Measurements from ENCODE around the gene DOK1. TPM values are rescaled to one million over a fixed set of nuclear protein-coding genes. Genes with fewer than 3 reads are reported as not detected.
A peak's percentile ranks its signal among the peaks of the same experiment; 100 is the strongest.
"Not testable (repeated sequence)": the region's sequence is repeated elsewhere in the genome, so short reads cannot be mapped to it uniquely, and the experiment has no call there.

The DOK1 gene
- total RNA-seq, 1 donor from 2014 or later, result 27.8 TPM

DNA sequence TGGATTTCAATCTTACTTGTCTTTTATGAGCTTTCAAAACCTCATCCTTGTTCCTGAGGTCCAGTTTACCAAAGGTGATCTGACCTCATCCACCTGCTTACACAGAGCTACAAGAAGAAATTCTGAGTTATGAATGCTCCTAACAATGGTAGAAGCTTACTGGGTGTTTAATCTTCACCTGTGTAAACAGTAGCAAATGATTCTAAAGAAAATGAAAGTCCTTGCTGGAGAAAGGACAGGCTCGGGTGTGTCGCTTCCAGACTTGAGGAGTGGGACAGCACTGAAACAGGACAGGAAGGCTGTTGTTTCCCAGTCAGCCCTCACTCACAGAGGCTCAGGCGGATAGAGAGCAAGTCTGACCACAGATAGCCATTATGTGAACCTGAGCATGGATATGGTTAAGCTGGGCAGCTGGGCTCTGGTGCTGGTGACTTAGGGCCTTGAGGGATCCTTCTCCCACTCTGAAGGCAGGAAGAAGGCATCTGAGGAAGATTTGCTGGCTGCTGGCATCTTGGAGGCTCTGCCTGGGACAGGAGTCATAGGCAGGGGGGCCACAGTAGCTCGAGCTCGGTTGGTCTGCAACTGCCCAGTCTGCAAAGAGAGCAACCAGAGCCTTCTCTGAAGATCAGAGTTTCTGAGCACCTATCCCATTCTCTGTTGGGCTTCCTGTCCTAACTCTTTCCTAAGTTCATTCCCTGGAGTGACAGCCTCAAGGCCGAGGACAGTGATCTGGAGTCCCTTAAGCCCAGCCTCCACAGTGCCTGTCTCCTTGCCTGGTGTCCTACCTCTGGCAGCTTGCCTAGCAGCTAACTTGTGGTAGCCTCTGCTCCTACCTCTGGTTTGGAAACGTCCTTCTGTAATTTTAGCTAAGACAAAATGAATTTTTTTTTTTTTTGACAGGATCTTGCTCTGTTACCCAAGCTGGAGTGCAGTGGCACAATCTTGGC is 4.0 kb downstream of the DOK1 start:
- no peak overlapping the region for H3K4me3 Mint-ChIP-seq (ENCODE audit: unreplicated experiment)
- peaks cover 17% of the 10 kb centered on the region for H3K27me3 Mint-ChIP-seq (ENCODE audit: unreplicated experiment)
- no peak for DNase-seq (ENCODE audit: low spot score)
- no peaks in the 10 kb centered on the region for H3K36me3 Mint-ChIP-seq (ENCODE audit: low read depth, unreplicated experiment)
- TF ChIP-seq, protein P1, sequence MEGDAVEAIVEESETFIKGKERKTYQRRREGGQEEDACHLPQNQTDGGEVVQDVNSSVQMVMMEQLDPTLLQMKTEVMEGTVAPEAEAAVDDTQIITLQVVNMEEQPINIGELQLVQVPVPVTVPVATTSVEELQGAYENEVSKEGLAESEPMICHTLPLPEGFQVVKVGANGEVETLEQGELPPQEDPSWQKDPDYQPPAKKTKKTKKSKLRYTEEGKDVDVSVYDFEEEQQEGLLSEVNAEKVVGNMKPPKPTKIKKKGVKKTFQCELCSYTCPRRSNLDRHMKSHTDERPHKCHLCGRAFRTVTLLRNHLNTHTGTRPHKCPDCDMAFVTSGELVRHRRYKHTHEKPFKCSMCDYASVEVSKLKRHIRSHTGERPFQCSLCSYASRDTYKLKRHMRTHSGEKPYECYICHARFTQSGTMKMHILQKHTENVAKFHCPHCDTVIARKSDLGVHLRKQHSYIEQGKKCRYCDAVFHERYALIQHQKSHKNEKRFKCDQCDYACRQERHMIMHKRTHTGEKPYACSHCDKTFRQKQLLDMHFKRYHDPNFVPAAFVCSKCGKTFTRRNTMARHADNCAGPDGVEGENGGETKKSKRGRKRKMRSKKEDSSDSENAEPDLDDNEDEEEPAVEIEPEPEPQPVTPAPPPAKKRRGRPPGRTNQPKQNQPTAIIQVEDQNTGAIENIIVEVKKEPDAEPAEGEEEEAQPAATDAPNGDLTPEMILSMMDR (IDR thresholded peaks at IDR 0.05; ENCODE audit: unreplicated experiment), result no peak
- H3K9me3 Mint-ChIP-seq (ENCODE audit: unreplicated experiment), result no peaks in the 10 kb centered on the region
- H3K4me1 Mint-ChIP-seq (ENCODE audit: unreplicated experiment), result peaks cover 43% of the 10 kb centered on the region
- peak overlapping the region; percentile 57 for H3K27ac Mint-ChIP-seq (ENCODE audit: unreplicated experiment)

DNA sequence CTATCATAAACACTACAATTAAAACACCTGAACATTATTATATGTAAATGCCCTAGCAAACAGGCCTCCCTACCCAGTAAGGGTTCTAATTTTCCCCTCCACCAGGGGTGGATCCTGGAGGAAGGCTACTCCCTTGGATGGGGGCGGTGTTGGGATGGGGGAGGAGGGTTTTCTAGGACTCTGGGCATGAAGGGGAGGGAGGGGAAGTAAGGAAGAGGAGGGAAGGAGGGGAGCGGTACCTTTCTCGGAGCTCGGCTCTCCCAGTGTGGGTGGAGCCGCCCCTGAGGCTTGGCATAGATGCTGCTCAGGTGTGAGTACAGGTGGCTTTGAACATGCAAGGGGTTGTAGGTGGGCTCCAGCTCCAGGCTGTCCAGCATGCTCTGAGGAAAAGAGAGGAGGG is 5.4 kb downstream of the DOK1 start:
- peaks cover 41% of the 10 kb centered on the region for H3K4me1 Mint-ChIP-seq (ENCODE audit: unreplicated experiment)
- DNase-seq (ENCODE audit: low spot score), result no peak
- TF ChIP-seq, protein P1 (IDR thresholded peaks at IDR 0.05; ENCODE audit: unreplicated experiment), result no peak
- peak overlapping the region; percentile 75 for H3K4me3 Mint-ChIP-seq (ENCODE audit: unreplicated experiment)
- H3K36me3 Mint-ChIP-seq (ENCODE audit: low read depth, unreplicated experiment), result no peaks in the 10 kb centered on the region
- H3K27me3 Mint-ChIP-seq (ENCODE audit: unreplicated experiment), result peaks cover 19% of the 10 kb centered on the region
- H3K27ac Mint-ChIP-seq (ENCODE audit: unreplicated experiment), result peak overlapping the region; percentile 96
- H3K9me3 Mint-ChIP-seq (ENCODE audit: unreplicated experiment), result no peaks in the 10 kb centered on the region

DNA sequence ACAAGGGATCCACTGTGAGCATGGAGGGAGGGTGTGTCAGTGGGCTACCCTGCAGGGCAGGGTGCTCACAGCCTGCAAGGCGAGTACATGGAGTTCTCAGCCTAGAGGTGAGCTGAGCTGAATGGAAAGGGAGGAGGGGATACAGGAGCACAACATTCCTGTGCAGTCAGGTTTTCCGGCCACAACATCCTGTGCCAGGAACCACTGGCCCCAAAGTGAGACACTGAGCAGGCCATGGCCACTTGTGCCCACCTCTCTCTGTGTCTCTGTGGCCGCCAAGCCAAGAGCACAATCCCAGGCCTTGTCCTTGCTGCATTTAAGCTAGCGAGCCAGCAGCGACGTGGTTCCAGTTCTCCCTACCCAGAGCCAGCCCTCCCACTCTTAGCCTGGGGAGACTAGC is 6.1 kb downstream of the DOK1 start:
- peak overlapping the region; percentile 75 for H3K4me3 Mint-ChIP-seq (ENCODE audit: unreplicated experiment)

DNA sequence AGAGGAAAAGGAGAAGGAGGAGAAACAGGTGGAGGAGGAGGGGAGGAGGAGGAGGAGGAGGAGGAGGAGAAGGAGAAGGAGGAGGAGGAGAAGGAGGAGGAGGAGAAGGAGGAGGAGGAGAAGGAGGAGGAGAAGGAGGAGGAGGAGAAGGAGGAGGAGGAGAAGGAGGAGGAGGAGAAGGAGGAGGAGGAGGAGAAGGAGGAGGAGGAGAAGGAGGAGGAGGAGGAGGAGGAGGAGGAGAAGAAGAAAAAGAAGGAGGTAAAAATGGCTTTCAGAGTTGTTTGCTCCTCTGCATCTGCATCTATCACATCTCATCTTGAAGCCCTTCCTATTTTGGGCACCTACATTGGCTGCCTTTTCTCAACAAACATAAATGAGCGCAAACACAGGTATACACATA is 6.5 kb downstream of the DOK1 start:
- H3K27me3 Mint-ChIP-seq (ENCODE audit: unreplicated experiment), result peaks cover 19% of the 10 kb centered on the region
- not testable (repeated sequence) for H3K9me3 Mint-ChIP-seq (ENCODE audit: unreplicated experiment); DNase-seq (ENCODE audit: low spot score); H3K4me3 Mint-ChIP-seq (ENCODE audit: unreplicated experiment); H3K36me3 Mint-ChIP-seq (ENCODE audit: low read depth, unreplicated experiment)
- H3K27ac Mint-ChIP-seq (ENCODE audit: unreplicated experiment), result peak overlapping the region; percentile 54
- H3K4me1 Mint-ChIP-seq (ENCODE audit: unreplicated experiment), result peaks cover 40% of the 10 kb centered on the region

More for the DNA sequence above, 6.1 kb downstream of the DOK1 start:
- Mint-ChIP-seq H3K27me3 (ENCODE audit: unreplicated experiment) (peaks cover 19% of the 10 kb centered on the region), H3K36me3 (ENCODE audit: low read depth, unreplicated experiment) (no peaks in the 10 kb centered on the region), H3K27ac (ENCODE audit: unreplicated experiment) (peak overlapping the region; percentile 96), H3K9me3 (ENCODE audit: unreplicated experiment) (no peaks in the 10 kb centered on the region), H3K4me1 (ENCODE audit: unreplicated experiment) (peaks cover 41% of the 10 kb centered on the region)
- TF ChIP-seq, protein P1 (IDR thresholded peaks at IDR 0.05; ENCODE audit: unreplicated experiment), result no peak
- DNase-seq (ENCODE audit: low spot score), result peak; percentile 26

DNA sequence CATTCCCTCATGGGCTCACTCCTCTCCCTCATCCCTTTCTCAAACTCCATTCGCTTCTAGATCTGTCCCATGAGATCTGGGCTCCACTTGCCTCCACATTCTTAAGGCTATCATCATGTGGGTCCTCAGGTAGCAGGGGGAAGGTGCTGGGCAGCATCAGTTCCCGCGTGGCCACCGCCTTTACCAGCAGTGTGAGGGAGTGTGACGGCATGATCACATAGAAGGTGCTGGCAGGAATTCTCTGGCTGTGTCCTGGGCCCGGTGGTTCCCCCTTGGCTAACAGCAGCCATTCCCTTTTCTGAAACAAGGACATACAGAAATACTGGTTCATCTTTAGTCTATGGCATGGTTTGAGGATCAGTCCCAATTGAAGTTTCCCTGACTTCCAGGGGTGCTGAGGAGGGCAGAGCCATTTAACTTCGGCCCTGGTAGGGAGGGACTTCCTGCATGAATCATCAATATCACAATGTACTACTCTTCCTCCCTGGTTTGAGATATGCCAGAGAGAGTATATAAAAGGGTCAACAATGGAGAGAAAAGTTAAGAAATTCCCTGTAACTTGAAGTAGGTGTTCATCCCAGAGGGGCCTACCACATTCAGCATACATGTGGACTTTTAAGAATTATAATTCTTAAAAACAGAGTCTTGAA is 7.7 kb downstream of the DOK1 start:
- peaks cover 17% of the 10 kb centered on the region for H3K27me3 Mint-ChIP-seq (ENCODE audit: unreplicated experiment)
- TF ChIP-seq, protein P1 (IDR thresholded peaks at IDR 0.05; ENCODE audit: unreplicated experiment), result no peak

More for the DNA sequence above, 7.7 kb downstream of the DOK1 start:
- H3K9me3 Mint-ChIP-seq (ENCODE audit: unreplicated experiment), result no peaks in the 10 kb centered on the region
- H3K27ac Mint-ChIP-seq (ENCODE audit: unreplicated experiment), result peak overlapping the region; percentile 26
- H3K4me3 Mint-ChIP-seq (ENCODE audit: unreplicated experiment), result no peak overlapping the region
- H3K36me3 Mint-ChIP-seq (ENCODE audit: low read depth, unreplicated experiment), result no peaks in the 10 kb centered on the region
- H3K4me1 Mint-ChIP-seq (ENCODE audit: unreplicated experiment), result peaks cover 33% of the 10 kb centered on the region
- DNase-seq (ENCODE audit: low spot score), result no peak

All from endothelial cell (in vitro differentiated cells).